ENCODE data around the gene UVRAG.

Gene UVRAG

GRCh38 chr11:75783416-75784084 is 31.5 kb upstream of the UVRAG start:
- H3K4me3 ChIP-seq (replicated peaks in 1 of 2; ENCODE audit: low read depth in 2 of 2, low read length in 2 of 2): no peak overlapping the region
- DNase-seq (ENCODE audit: low read depth in 2 of 2): no peak
- no peak for TF ChIP-seq CTCF (IDR thresholded peaks at IDR 0.05; ENCODE audit: low read depth, low read length)

- TF ChIP-seq CTCF (IDR thresholded peaks at IDR 0.05; ENCODE audit: low read depth, low read length): no peak
- H3K4me3 ChIP-seq (replicated peaks in 1 of 2; ENCODE audit: low read depth in 2 of 2, low read length in 2 of 2): no peak overlapping the region
- DNase-seq (ENCODE audit: low read depth in 2 of 2): no peak
Observed at GRCh38 chr11:75784085-75784478, 30.9 kb upstream of the UVRAG start.

GRCh38 chr11:75784506-75784905 is 30.5 kb upstream of the UVRAG start:
- no peak overlapping the region for H3K4me3 ChIP-seq (replicated peaks in 1 of 2; ENCODE audit: low read depth in 2 of 2, low read length in 2 of 2)
- TF ChIP-seq CTCF (IDR thresholded peaks at IDR 0.05; ENCODE audit: low read depth, low read length): no peak
- no peak for DNase-seq (ENCODE audit: low read depth in 2 of 2)

GRCh38 chr11:75785187-75785586 is 29.8 kb upstream of the UVRAG start:
- H3K4me3 ChIP-seq (replicated peaks in 1 of 2; ENCODE audit: low read depth in 2 of 2, low read length in 2 of 2): no peak overlapping the region
- no peak for DNase-seq (ENCODE audit: low read depth in 2 of 2)
- no peak for TF ChIP-seq CTCF (IDR thresholded peaks at IDR 0.05; ENCODE audit: low read depth, low read length)

- no peak overlapping the region for H3K4me3 ChIP-seq (replicated peaks in 1 of 2; ENCODE audit: low read depth in 2 of 2, low read length in 2 of 2)
- no peak for DNase-seq (ENCODE audit: low read depth in 2 of 2)
- TF ChIP-seq CTCF (IDR thresholded peaks at IDR 0.05; ENCODE audit: low read depth, low read length): no peak
Observed at GRCh38 chr11:75786101-75786736, 28.8 kb upstream of the UVRAG start.

GRCh38 chr11:75789521-75789920 is 25.5 kb upstream of the UVRAG start:
- no peak for DNase-seq (ENCODE audit: low read depth in 2 of 2)
- no peak for TF ChIP-seq CTCF (IDR thresholded peaks at IDR 0.05; ENCODE audit: low read depth, low read length)
- no peak overlapping the region for H3K4me3 ChIP-seq (replicated peaks in 1 of 2; ENCODE audit: low read depth in 2 of 2, low read length in 2 of 2)

Data from cardiac fibroblast (primary cell).